Ascending aorta (tissue), 2 donors: Measurements from ENCODE around the gene DNAAF8. TPM values are rescaled to one million over a fixed set of nuclear protein-coding genes. Genes with fewer than 3 reads are reported as not detected.

Source experiments
- DNase-seq, 2 donors: peaks; one replicate each; pipeline ENCODE4 v3.0.0-alpha.2; 2019; ENCODE audit warnings: low spot score in 2 of 2
- H3K27ac ChIP-seq, 2 donors: fragments of 200-600 bp; sonication (generic); one replicate each; pipeline ENCODE4 v1.5.1; 2016 to 2017; ENCODE audit warnings: mild to moderate bottlenecking in 1 of 2
- H3K27me3 ChIP-seq: fragments of 200-600 bp; sonication (generic); one replicate; pipeline ENCODE4 v1.5.1; 2017
- H3K36me3 ChIP-seq, 2 donors: fragments of 200-600 bp; sonication (generic); one replicate each; pipeline ENCODE4 v1.5.1; 2016
- H3K4me1 ChIP-seq, 2 donors: fragments of 200-600 bp; sonication (generic); one replicate each; pipeline ENCODE4 v1.5.1; 2016 to 2017; ENCODE audit warnings: mild to moderate bottlenecking in 1 of 2
- H3K4me3 ChIP-seq, 2 donors: fragments of 200-600 bp; sonication (generic); one replicate each; pipeline ENCODE4 v1.5.1; 2016 to 2017; ENCODE audit warnings: mild to moderate bottlenecking in 1 of 2
- H3K9me3 ChIP-seq, 2 donors: fragments of 200-600 bp; sonication (generic); one replicate each; pipeline ENCODE4 v1.5.1; 2016
- intact Hi-C: fragments of 100-400 bp; cut with DNase I; formaldehyde crosslinking; loops from one replicate; pipeline ENCODE4 v1.15.1; 2023
- total RNA-seq: library from RNA; depleted of rRNA; stranded (reverse); fragments of >200 nt; gene quantifications from one replicate; pipeline ENCODE4 v1.1.0, GENCODE V29; 2016
- TF ChIP-seq, protein P1 (sequence below), 3 experiments: fragments of 200-600 bp in 2 of 3; fragments of 450-650 bp in 1 of 3; sonication (generic) in 2 of 3; IDR thresholded peaks; one replicate each; pipeline ENCODE4 v1.5.1; 2016 to 2019; ENCODE audit warnings: antibody characterized with exemption in 3 of 3, mild to moderate bottlenecking in 1 of 3, moderate library complexity in 1 of 3

DNAAF8 gene
- total RNA-seq, 1 donor from 2014 or later = not detected

DNA sequence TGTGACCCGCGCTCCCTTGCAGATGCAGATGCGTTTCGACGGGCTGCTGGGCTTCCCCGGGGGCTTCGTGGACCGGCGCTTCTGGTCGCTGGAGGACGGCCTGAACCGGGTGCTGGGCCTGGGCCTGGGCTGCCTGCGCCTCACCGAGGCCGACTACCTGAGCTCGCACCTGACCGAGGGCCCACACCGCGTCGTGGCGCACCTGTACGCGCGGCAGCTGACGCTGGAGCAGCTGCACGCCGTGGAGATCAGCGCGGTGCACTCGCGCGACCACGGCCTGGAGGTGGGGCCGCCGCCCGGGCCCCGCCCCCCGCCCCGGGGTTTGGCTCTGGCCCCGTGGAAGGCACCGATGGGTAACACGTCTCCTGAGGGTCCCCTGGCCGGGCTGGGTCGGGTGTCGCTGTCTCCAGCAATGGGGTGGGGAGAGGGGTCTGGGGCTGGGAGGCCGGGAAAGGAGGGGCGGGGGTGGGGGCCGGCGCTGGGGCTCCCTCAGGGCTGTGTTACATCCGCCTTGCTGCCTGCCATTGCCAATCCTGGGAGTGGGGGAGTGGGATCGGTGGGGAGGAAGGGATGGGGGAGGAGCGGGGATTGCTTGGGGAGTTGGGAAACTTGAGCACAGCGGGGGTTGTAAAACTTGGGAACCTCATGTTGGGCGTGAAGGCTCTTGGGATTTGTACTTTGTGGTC, 40.2 kb upstream of the DNAAF8 start:
- intact Hi-C loops = loop anchor here (1.0 to 5.0 kb wide), 3 partner anchors 40 to 77 kb away; partner anchors contain the start of genes ANKS3 and DNAAF8
- TF ChIP-seq, protein P1, sequence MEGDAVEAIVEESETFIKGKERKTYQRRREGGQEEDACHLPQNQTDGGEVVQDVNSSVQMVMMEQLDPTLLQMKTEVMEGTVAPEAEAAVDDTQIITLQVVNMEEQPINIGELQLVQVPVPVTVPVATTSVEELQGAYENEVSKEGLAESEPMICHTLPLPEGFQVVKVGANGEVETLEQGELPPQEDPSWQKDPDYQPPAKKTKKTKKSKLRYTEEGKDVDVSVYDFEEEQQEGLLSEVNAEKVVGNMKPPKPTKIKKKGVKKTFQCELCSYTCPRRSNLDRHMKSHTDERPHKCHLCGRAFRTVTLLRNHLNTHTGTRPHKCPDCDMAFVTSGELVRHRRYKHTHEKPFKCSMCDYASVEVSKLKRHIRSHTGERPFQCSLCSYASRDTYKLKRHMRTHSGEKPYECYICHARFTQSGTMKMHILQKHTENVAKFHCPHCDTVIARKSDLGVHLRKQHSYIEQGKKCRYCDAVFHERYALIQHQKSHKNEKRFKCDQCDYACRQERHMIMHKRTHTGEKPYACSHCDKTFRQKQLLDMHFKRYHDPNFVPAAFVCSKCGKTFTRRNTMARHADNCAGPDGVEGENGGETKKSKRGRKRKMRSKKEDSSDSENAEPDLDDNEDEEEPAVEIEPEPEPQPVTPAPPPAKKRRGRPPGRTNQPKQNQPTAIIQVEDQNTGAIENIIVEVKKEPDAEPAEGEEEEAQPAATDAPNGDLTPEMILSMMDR (IDR thresholded peaks at IDR 0.05) = no peak
- H3K4me1 ChIP-seq = peaks cover 15 to 32% of the 10 kb centered on the region in 2 donors
- H3K27me3 ChIP-seq = no peaks in the 10 kb centered on the region
- peak in 1 of 2 donors; percentile 75 for DNase-seq
- H3K36me3 ChIP-seq = peaks cover 29 to 47% of the 10 kb centered on the region in 2 donors
- H3K27ac ChIP-seq = peak overlapping the region; percentile 74 to 83
- no peaks in the 10 kb centered on the region for H3K9me3 ChIP-seq
- peak overlapping the region; percentile 85 to 93 for H3K4me3 ChIP-seq

- intact Hi-C loops = loop anchor here (5.0 kb wide), 1 partner anchor 78 kb away; no protein-coding TSS in a partner anchor
- peak in 1 of 2 donors; percentile 72 for DNase-seq
- H3K4me1 ChIP-seq = peaks cover 15 to 32% of the 10 kb centered on the region in 2 donors
Measured at GRCh38 chr16:4694642-4695451, 39.5 kb upstream of the DNAAF8 start.

GRCh38 chr16:4695473-4696171, 38.7 kb upstream of the DNAAF8 start:
- TF ChIP-seq, protein P1 (IDR thresholded peaks at IDR 0.05) = no peak
- Histone ChIP-seq H3K36me3 (peaks cover 44 to 51% of the 10 kb centered on the region in 2 donors), H3K4me3 (peak overlapping the region in 1 of 2 donors; percentile 85), H3K27me3 (no peaks in the 10 kb centered on the region), H3K9me3 (no peaks in the 10 kb centered on the region), H3K4me1 (peaks cover 15 to 32% of the 10 kb centered on the region in 2 donors), H3K27ac (peak overlapping the region; percentile 74 to 83)
- intact Hi-C loops = no loop called here
- DNase-seq = no peak

More at GRCh38 chr16:4694642-4695451, 39.5 kb upstream of the DNAAF8 start:
- no peaks in the 10 kb centered on the region for H3K9me3 ChIP-seq
- H3K27ac ChIP-seq = peak overlapping the region; percentile 74 to 83
- TF ChIP-seq, protein P1 (IDR thresholded peaks at IDR 0.05) = peak in 1 of 3 experiments; percentile 10
- no peaks in the 10 kb centered on the region for H3K27me3 ChIP-seq
- H3K36me3 ChIP-seq = peaks cover 36 to 50% of the 10 kb centered on the region in 2 donors
- H3K4me3 ChIP-seq = peak overlapping the region; percentile 85 to 93

DNA sequence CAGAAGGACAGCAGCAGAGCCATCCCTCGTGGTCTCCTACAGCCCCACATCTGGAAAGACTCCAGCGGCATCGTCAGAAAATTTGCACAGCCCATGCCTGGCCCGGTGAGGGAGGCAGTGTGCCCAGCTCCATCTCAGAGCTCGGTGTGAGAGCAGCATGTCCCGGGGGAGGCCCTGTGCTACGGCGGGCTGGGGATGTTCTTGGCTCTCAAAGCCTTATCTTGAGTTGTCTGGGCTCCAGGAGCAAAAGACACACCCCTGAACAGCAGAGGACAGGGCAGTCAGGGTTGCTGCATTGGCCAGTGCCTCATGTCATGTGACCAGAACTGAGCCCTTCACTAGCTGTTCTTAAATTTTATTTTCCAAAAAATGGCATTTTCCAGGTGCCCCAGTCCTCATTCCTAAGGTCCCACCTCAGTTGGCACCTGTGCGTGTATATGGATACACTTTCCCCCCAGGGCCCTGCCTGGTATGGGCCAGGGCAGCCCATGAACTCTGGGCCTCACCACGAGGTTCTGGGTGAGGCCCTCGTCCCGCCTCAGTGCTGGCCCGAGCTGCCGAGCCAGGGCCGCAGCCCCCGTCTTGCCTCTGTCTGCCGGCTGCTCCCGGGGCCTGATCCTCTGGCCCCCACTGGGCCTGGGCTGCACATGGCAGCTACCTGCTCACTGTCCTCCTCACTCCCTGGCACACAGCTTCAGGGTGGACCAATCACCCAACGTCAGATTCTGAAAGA, 38.0 kb upstream of the DNAAF8 start:
- H3K27ac ChIP-seq = peak overlapping the region; percentile 33 to 83
- no peaks in the 10 kb centered on the region for H3K9me3 ChIP-seq
- no peaks in the 10 kb centered on the region for H3K27me3 ChIP-seq
- peaks cover 50 to 58% of the 10 kb centered on the region in 2 donors for H3K36me3 ChIP-seq
- TF ChIP-seq, protein P1 (IDR thresholded peaks at IDR 0.05) = no peak
- DNase-seq = peak in 1 of 2 donors; percentile 73
- H3K4me3 ChIP-seq = no peak overlapping the region
- peaks cover 15 to 32% of the 10 kb centered on the region in 2 donors for H3K4me1 ChIP-seq
- intact Hi-C loops = no loop called here
